HEK293 (cell line): ENCODE measurements around the gene AFF2.

ENCODE experiments used
- CTCF ChIA-PET: fragments of 350-600 bp; formaldehyde crosslinking; extraction: SDS; loops from one replicate; lab custom pipeline; 2021; ENCODE audit warnings: antibody characterized with exemption; lab: Yijun Ruan, JAX
- POLR2A ChIA-PET: fragments of 300-600 bp; formaldehyde crosslinking; extraction: SDS; loops from one replicate; lab custom pipeline; 2020; ENCODE audit warnings: antibody characterized with exemption, inconsistent platforms; lab: Yijun Ruan, JAX
- H3K27ac ChIP-seq: fragments of 200-500 bp; sonication (Bioruptor generic); 2 replicates; pipeline ENCODE4 v1.5.1; 2014; ENCODE audit warnings: low read depth, low read length, control low read depth, inconsistent platforms; ENCODE audit errors: extremely low read depth
- H3K36me3 ChIP-seq, 2 experiments: fragments of 200-500 bp in 1 of 2; sonication (Bioruptor generic) in 1 of 2; 1 replicate in 1 of 2; 2 replicates in 1 of 2; pipeline ENCODE4 v1.5.1; 2014 to 2017; ENCODE audit warnings: inconsistent platforms in 2 of 2, low read length in 2 of 2; ENCODE audit not compliant: control insufficient read depth in 2 of 2, insufficient read depth in 1 of 2
- H3K4me1 ChIP-seq: fragments of 200-500 bp; sonication (Bioruptor generic); 2 replicates; pipeline ENCODE4 v1.5.1; 2014; ENCODE audit warnings: mild to moderate bottlenecking, low read length, inconsistent platforms; ENCODE audit not compliant: control insufficient read depth, insufficient read depth
- H3K4me3 ChIP-seq: 2 replicates; pipeline ENCODE4 v1.5.1; 2011; ENCODE audit warnings: low read depth, mild to moderate bottlenecking, control low read depth, low read length, moderate library complexity
- H3K9me3 ChIP-seq: fragments of 200-500 bp; sonication (Bioruptor generic); 2 replicates; pipeline ENCODE4 v1.5.1; 2014; ENCODE audit warnings: low read depth, low read length, inconsistent platforms; ENCODE audit not compliant: control insufficient read depth, insufficient read depth
- BCL11B ChIP-seq: fragments of 450-650 bp; formaldehyde crosslinking; IDR thresholded peaks from 2 replicates; pipeline ENCODE4 v1.5.1; 2016; ENCODE audit warnings: low read depth, missing biosample characterization, missing genetic modification characterization
- INSM2 ChIP-seq: fragments of 450-650 bp; formaldehyde crosslinking; IDR thresholded peaks from 2 replicates; pipeline ENCODE4 v1.5.1; 2016; ENCODE audit warnings: missing biosample characterization, missing genetic modification characterization
- KLF16 ChIP-seq: fragments of 450-650 bp; formaldehyde crosslinking; IDR thresholded peaks from 2 replicates; pipeline ENCODE4 v1.5.1; 2017; ENCODE audit warnings: missing biosample characterization, missing genetic modification characterization
- KLF7 ChIP-seq: fragments of 450-650 bp; formaldehyde crosslinking; IDR thresholded peaks from 2 replicates; pipeline ENCODE4 v1.5.1; 2016; ENCODE audit warnings: missing biosample characterization, missing genetic modification characterization, borderline replicate concordance
- KLF9 ChIP-seq: fragments of 450-650 bp; formaldehyde crosslinking; IDR thresholded peaks from 2 replicates; pipeline ENCODE4 v1.5.1; 2016; ENCODE audit warnings: missing biosample characterization, missing genetic modification characterization, low read depth
- TRIM28 ChIP-seq: IDR thresholded peaks from 2 replicates; pipeline ENCODE4 v1.6.1; 2011; ENCODE audit warnings: low read length, control low read depth, borderline replicate concordance
- ZBTB26 ChIP-seq: fragments of 450-650 bp; formaldehyde crosslinking; optimal IDR thresholded peaks from 2 replicates; pipeline ENCODE3; 2016; ENCODE audit warnings: missing biosample characterization, mild to moderate bottlenecking, missing genetic modification characterization
- ZBTB7A ChIP-seq: fragments of 450-650 bp; formaldehyde crosslinking; IDR thresholded peaks from 2 replicates; pipeline ENCODE4 v1.5.1; 2016; ENCODE audit warnings: low read depth, missing biosample characterization, missing genetic modification characterization
- ZFP3 ChIP-seq: fragments of 450-650 bp; formaldehyde crosslinking; IDR thresholded peaks from 2 replicates; pipeline ENCODE4 v1.5.1; 2016; ENCODE audit warnings: low read depth, missing biosample characterization, missing genetic modification characterization
- ZNF121 ChIP-seq: fragments of 450-650 bp; formaldehyde crosslinking; IDR thresholded peaks from 2 replicates; pipeline ENCODE4 v1.5.1; 2016; ENCODE audit warnings: missing biosample characterization, missing genetic modification characterization
- ZNF148 ChIP-seq: fragments of 450-650 bp; formaldehyde crosslinking; IDR thresholded peaks from 2 replicates; pipeline ENCODE4 v1.5.0; 2017; ENCODE audit warnings: missing biosample characterization, missing genetic modification characterization, borderline replicate concordance
- ZNF184 ChIP-seq: fragments of 450-650 bp; IDR thresholded peaks from 2 replicates; pipeline ENCODE4 v1.5.1; 2018; ENCODE audit warnings: missing biosample characterization, mild to moderate bottlenecking, missing genetic modification characterization
- ZNF248 ChIP-seq: fragments of 450-650 bp; formaldehyde crosslinking; IDR thresholded peaks from 2 replicates; pipeline ENCODE4 v1.5.1; 2017; ENCODE audit warnings: missing biosample characterization, missing genetic modification characterization
- ZNF335 ChIP-seq: fragments of 450-650 bp; formaldehyde crosslinking; conservative IDR thresholded peaks from 2 replicates; pipeline ENCODE4 v1.5.1; 2016; ENCODE audit warnings: missing biosample characterization, missing genetic modification characterization
- ZNF530 ChIP-seq: fragments of 450-650 bp; formaldehyde crosslinking; IDR thresholded peaks from 2 replicates; pipeline ENCODE4 v1.5.1; 2016; ENCODE audit warnings: low read depth, missing biosample characterization, missing genetic modification characterization
- ZNF555 ChIP-seq: fragments of 450-650 bp; formaldehyde crosslinking; conservative IDR thresholded peaks from 2 replicates; pipeline ENCODE4 v1.5.1; 2017; ENCODE audit warnings: missing biosample characterization, mild to moderate bottlenecking, missing genetic modification characterization, inconsistent platforms
- TF ChIP-seq, protein P1 (sequence below): fragments of 450-650 bp; formaldehyde crosslinking; IDR thresholded peaks from 2 replicates; pipeline ENCODE4; 2016; ENCODE audit warnings: missing biosample characterization, missing genetic modification characterization
- TF ChIP-seq, protein P2 (sequence below): fragments of 450-650 bp; formaldehyde crosslinking; IDR thresholded peaks from 2 replicates; pipeline ENCODE4 v1.5.1; 2016; ENCODE audit warnings: missing biosample characterization, missing genetic modification characterization, borderline replicate concordance
- TF ChIP-seq, protein P3 (sequence below): fragments of 450-650 bp; formaldehyde crosslinking; conservative IDR thresholded peaks from 2 replicates; pipeline ENCODE4 v1.5.1; 2016; ENCODE audit warnings: low read depth, missing biosample characterization, missing genetic modification characterization
- TF ChIP-seq, protein P4 (sequence below): fragments of 450-650 bp; formaldehyde crosslinking; IDR thresholded peaks from 2 replicates; pipeline ENCODE4 v1.5.1; 2016; ENCODE audit warnings: missing biosample characterization, missing genetic modification characterization

Gene AFF2

DNA sequence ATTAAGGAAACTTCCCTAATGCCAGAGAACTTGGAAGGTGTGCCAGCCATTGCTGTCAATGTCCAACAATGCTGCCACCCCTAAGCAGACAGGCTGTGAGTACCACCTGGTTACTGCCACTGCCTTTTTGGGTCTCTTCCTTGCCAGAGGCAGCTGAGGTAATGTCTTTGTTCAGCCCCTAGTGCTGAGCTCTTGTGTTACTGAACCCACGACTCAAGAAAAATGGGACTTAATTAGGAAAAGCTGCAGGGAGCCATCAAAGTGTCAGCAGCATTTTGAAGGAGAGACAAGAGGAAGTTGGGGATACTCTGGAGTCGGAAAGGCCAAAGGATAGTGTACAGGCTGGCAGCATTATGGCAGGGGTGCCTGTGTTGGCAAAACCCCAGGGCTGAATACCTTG, 283.7 kb downstream of the AFF2 start:
- H3K27ac ChIP-seq = no peak overlapping the region
- ChIA-PET POLR2A (no interaction called here), CTCF (interaction anchor here (0.5 kb wide), 1 partner anchor 1707 kb away, joined by 3 read pairs; no protein-coding TSS in a partner anchor)
- no peaks in the 10 kb centered on the region for H3K4me1 ChIP-seq
- H3K36me3 ChIP-seq = no peaks in the 10 kb centered on the region
- H3K4me3 ChIP-seq = no peak overlapping the region
- H3K9me3 ChIP-seq = no peaks in the 10 kb centered on the region
- TF ChIP-seq, protein P1, sequence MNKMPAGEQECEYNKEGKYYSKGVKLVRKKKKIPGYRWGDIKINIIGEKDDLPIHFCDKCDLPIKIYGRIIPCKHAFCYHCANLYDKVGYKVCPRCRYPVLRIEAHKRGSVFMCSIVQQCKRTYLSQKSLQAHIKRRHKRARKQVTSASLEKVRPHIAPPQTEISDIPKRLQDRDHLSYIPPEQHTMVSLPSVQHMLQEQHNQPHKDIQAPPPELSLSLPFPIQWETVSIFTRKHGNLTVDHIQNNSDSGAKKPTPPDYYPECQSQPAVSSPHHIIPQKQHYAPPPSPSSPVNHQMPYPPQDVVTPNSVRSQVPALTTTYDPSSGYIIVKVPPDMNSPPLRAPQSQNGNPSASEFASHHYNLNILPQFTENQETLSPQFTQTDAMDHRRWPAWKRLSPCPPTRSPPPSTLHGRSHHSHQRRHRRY = no peak
- TF ChIP-seq ZNF248 (tag by site-specific recombination) (no peak), KLF16 (tag by site-specific recombination) (no peak), KLF7 (tag by site-specific recombination) (no peak), ZNF184 (tag by site-specific recombination) (no peak), ZNF121 (tag by site-specific recombination) (no peak), TRIM28 (no peak), ZFP3 (tag by site-specific recombination) (no peak), BCL11B (tag by site-specific recombination) (no peak), KLF9 (tag by site-specific recombination) (no peak), ZBTB26 (tag by site-specific recombination) (no peak), ZNF530 (no peak), ZBTB7A (tag by site-specific recombination) (no peak), ZNF335 (tag by site-specific recombination) (no peak), INSM2 (tag by site-specific recombination) (no peak), ZNF148 (tag by site-specific recombination) (no peak), ZNF555 (tag by site-specific recombination) (no peak)
- TF ChIP-seq, protein P2, sequence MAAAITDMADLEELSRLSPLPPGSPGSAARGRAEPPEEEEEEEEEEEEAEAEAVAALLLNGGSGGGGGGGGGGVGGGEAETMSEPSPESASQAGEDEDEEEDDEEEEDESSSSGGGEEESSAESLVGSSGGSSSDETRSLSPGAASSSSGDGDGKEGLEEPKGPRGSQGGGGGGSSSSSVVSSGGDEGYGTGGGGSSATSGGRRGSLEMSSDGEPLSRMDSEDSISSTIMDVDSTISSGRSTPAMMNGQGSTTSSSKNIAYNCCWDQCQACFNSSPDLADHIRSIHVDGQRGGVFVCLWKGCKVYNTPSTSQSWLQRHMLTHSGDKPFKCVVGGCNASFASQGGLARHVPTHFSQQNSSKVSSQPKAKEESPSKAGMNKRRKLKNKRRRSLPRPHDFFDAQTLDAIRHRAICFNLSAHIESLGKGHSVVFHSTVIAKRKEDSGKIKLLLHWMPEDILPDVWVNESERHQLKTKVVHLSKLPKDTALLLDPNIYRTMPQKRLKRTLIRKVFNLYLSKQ (tag by site-specific recombination) = no peak
- TF ChIP-seq, protein P3, sequence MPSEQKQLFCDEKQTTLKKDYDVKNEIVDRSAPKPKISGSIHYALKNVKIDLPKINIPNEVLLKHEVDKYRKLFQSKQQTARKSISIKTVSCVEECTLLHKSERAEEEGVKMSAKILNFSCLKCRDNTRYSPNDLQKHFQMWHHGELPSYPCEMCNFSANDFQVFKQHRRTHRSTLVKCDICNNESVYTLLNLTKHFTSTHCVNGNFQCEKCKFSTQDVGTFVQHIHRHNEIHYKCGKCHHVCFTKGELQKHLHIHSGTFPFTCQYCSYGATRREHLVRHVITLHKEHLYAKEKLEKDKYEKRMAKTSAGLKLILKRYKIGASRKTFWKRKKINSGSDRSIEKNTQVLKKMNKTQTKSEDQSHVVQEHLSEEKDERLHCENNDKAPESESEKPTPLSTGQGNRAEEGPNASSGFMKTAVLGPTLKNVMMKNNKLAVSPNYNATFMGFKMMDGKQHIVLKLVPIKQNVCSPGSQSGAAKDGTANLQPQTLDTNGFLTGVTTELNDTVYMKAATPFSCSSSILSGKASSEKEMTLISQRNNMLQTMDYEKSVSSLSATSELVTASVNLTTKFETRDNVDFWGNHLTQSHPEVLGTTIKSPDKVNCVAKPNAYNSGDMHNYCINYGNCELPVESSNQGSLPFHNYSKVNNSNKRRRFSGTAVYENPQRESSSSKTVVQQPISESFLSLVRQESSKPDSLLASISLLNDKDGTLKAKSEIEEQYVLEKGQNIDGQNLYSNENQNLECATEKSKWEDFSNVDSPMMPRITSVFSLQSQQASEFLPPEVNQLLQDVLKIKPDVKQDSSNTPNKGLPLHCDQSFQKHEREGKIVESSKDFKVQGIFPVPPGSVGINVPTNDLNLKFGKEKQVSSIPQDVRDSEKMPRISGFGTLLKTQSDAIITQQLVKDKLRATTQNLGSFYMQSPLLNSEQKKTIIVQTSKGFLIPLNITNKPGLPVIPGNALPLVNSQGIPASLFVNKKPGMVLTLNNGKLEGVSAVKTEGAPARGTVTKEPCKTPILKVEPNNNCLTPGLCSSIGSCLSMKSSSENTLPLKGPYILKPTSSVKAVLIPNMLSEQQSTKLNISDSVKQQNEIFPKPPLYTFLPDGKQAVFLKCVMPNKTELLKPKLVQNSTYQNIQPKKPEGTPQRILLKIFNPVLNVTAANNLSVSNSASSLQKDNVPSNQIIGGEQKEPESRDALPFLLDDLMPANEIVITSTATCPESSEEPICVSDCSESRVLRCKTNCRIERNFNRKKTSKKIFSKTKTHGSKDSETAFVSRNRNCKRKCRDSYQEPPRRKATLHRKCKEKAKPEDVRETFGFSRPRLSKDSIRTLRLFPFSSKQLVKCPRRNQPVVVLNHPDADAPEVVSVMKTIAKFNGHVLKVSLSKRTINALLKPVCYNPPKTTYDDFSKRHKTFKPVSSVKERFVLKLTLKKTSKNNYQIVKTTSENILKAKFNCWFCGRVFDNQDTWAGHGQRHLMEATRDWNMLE (tag by site-specific recombination) = no peak
- TF ChIP-seq, protein P4, sequence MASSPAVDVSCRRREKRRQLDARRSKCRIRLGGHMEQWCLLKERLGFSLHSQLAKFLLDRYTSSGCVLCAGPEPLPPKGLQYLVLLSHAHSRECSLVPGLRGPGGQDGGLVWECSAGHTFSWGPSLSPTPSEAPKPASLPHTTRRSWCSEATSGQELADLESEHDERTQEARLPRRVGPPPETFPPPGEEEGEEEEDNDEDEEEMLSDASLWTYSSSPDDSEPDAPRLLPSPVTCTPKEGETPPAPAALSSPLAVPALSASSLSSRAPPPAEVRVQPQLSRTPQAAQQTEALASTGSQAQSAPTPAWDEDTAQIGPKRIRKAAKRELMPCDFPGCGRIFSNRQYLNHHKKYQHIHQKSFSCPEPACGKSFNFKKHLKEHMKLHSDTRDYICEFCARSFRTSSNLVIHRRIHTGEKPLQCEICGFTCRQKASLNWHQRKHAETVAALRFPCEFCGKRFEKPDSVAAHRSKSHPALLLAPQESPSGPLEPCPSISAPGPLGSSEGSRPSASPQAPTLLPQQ (tag by site-specific recombination) = no peak
